OCI-LY1 (cell line): ENCODE results near the gene TMEM106C.
"Not testable (repeated sequence)": the region's sequence is repeated elsewhere in the genome, so short reads cannot be mapped to it uniquely, and the experiment has no call there.

Source experiments
- H2AFZ ChIP-seq: fragments of 200-600 bp; sonication (generic), shearing (Covaris generic); 2 replicates; pipeline ENCODE4 v1.6.0; 2014; ENCODE audit warnings: antibody characterized with exemption, mild to moderate bottlenecking, low read length
- H3F3A ChIP-seq: fragments of 200-600 bp; sonication (generic), shearing (Covaris generic); 2 replicates; pipeline ENCODE4 v1.6.0; 2014; ENCODE audit warnings: mild to moderate bottlenecking, antibody characterized with exemption, low read length, moderate library complexity; ENCODE audit not compliant: insufficient read depth
- H3K27ac ChIP-seq: fragments of 200-600 bp; sonication (generic); 2 replicates; pipeline ENCODE4 v1.5.1; 2014; ENCODE audit warnings: low read length, mixed run types, mild to moderate bottlenecking, low read depth; ENCODE audit not compliant: poor library complexity, severe bottlenecking
- H3K27me3 ChIP-seq: fragments of 200-600 bp; sonication (generic); 2 replicates; pipeline ENCODE4 v1.6.0; 2014; ENCODE audit warnings: antibody characterized with exemption, mild to moderate bottlenecking, low read length, moderate library complexity; ENCODE audit not compliant: insufficient read depth
- H3K36me3 ChIP-seq: fragments of 200-600 bp; sonication (generic); 2 replicates; pipeline ENCODE4 v1.6.1; 2014; ENCODE audit warnings: mild to moderate bottlenecking, antibody characterized with exemption, low read length, moderate library complexity, mixed read lengths; ENCODE audit not compliant: insufficient read depth
- H3K4me1 ChIP-seq: fragments of 200-600 bp; sonication (generic); 2 replicates; pipeline ENCODE4 v1.5.1; 2014; ENCODE audit warnings: mild to moderate bottlenecking, low read length, moderate library complexity; ENCODE audit not compliant: insufficient read depth, severe bottlenecking
- H3K4me2 ChIP-seq: fragments of 200-600 bp; sonication (generic), shearing (Covaris generic); 2 replicates; pipeline ENCODE4 v1.6.1; 2014; ENCODE audit warnings: low read length
- H3K4me3 ChIP-seq: fragments of 200-600 bp; sonication (generic); 2 replicates; pipeline ENCODE4 v1.5.1; 2014; ENCODE audit warnings: low read length, low read depth, mild to moderate bottlenecking, mixed read lengths; ENCODE audit not compliant: poor library complexity, severe bottlenecking
- H3K79me2 ChIP-seq: fragments of 200-600 bp; shearing (Covaris generic); 2 replicates; pipeline ENCODE4 v1.6.1; 2016; ENCODE audit warnings: mixed run types, low read length, mixed read lengths; ENCODE audit not compliant: insufficient read depth
- H3K9ac ChIP-seq: fragments of 200-600 bp; sonication (generic), shearing (Covaris generic); 2 replicates; pipeline ENCODE4 v1.6.1; 2014; ENCODE audit warnings: mild to moderate bottlenecking, low read length, mixed read lengths
- H3K9me2 ChIP-seq: fragments of 200-600 bp; sonication (generic), shearing (Covaris generic); 2 replicates; pipeline ENCODE4 v1.6.1; 2014; ENCODE audit warnings: low read depth, mild to moderate bottlenecking, low read length, mixed read lengths
- H3K9me3 ChIP-seq: fragments of 200-600 bp; shearing (Covaris generic); 2 replicates; pipeline ENCODE4 v1.6.1; 2014; ENCODE audit warnings: low read length, mixed read lengths
- H4K20me1 ChIP-seq: fragments of 200-600 bp; sonication (generic), shearing (Covaris generic); 2 replicates; pipeline ENCODE4 v1.6.0; 2016; ENCODE audit warnings: mild to moderate bottlenecking, low read length; ENCODE audit not compliant: insufficient read depth
- CTCF ChIP-seq: fragments of 200-600 bp; sonication (generic), shearing (Covaris generic); IDR thresholded peaks from 2 replicates; pipeline ENCODE4 v1.5.1; 2017; ENCODE audit warnings: mild to moderate bottlenecking, antibody characterized with exemption, low read length, moderate library complexity, mixed read lengths
- EZH2 ChIP-seq: fragments of 200-600 bp; sonication (generic), shearing (Covaris generic); IDR thresholded peaks from 2 replicates; pipeline ENCODE4 v1.8.0; 2017; ENCODE audit warnings: borderline replicate concordance, mixed run types, mild to moderate bottlenecking, antibody characterized with exemption, low read length, moderate library complexity, mixed read lengths

Gene TMEM106C

DNA sequence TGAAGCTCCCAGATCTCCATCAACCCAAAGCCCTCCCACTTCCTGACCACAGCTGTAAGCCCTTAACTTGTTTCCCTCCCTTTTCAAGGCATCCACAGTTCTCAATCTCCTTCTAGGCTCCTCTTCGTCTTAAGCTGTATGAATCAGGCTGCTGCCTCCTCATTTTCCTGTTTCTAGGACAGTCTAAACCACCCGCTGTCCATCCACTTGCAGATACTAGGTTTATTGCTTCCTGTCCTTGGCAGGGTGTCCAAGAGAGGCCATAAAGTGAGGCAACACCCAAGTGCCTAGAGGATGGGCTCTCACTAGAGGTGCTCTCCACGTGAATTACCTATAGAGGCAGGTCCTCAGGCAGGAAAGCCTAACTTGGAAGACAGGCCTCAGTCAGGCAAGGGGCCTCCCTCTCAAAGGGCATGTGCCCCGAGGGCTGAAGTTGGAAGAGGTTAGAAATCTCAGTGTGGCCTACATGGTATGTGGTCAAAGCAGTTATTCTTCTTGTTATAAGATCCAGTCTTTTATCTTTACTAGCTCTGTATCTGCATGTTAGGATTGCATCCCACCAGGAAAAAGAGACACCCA, 8.8 kb upstream of the TMEM106C start:
- no peak overlapping the region for H3K4me2 ChIP-seq
- H3K9me3 ChIP-seq = no peaks in the 10 kb centered on the region
- no peak overlapping the region for H3K27ac ChIP-seq
- H2AFZ ChIP-seq = no peak overlapping the region
- H3K9ac ChIP-seq = no peak overlapping the region
- H3F3A ChIP-seq = no peaks in the 10 kb centered on the region
- H3K4me1 ChIP-seq = no peaks in the 10 kb centered on the region
- peaks cover 4% of the 10 kb centered on the region; the same call in 1 of the 2 replicates for H3K27me3 ChIP-seq
- TF ChIP-seq EZH2 = no peak
- TF ChIP-seq CTCF = no peak
- H3K79me2 ChIP-seq = no peaks in the 10 kb centered on the region
- H3K9me2 ChIP-seq = no peaks in the 10 kb centered on the region
- no peak overlapping the region for H3K4me3 ChIP-seq
- H3K36me3 ChIP-seq = no peaks in the 10 kb centered on the region
- no peaks in the 10 kb centered on the region for H4K20me1 ChIP-seq

GRCh38 chr12:47955059-47955458, 8.3 kb upstream of the TMEM106C start:
- Histone ChIP-seq H3K4me1 (no peaks in the 10 kb centered on the region), H3K36me3 (no peaks in the 10 kb centered on the region), H3K9me2 (no peaks in the 10 kb centered on the region), H3K79me2 (no peaks in the 10 kb centered on the region), H3F3A (no peaks in the 10 kb centered on the region), H3K9me3 (no peaks in the 10 kb centered on the region), H2AFZ (no peak overlapping the region), H3K9ac (no peak overlapping the region), H3K27ac (no peak overlapping the region), H3K27me3 (peaks cover 4% of the 10 kb centered on the region; the same call in 1 of the 2 replicates), H3K4me3 (no peak overlapping the region), H4K20me1 (no peaks in the 10 kb centered on the region), H3K4me2 (no peak overlapping the region)
- no peak for TF ChIP-seq CTCF
- TF ChIP-seq EZH2 = no peak

GRCh38 chr12:47957671-47958070, 5.7 kb upstream of the TMEM106C start:
- H3K9me3 ChIP-seq, H3K9me2 ChIP-seq, H3K36me3 ChIP-seq: not testable (repeated sequence)

GRCh38 chr12:47962198-47962597, 1.2 kb upstream of the TMEM106C start:
- TF ChIP-seq EZH2 (no peak), CTCF (no peak)
- Histone ChIP-seq H3K36me3 (peaks cover 31% of the 10 kb centered on the region), H3F3A (no peaks in the 10 kb centered on the region), H3K27me3 (no peaks in the 10 kb centered on the region; the same call in 1 of the 2 replicates), H3K4me1 (peaks cover 29% of the 10 kb centered on the region), H3K4me3 (no peak overlapping the region), H3K4me2 (no peak overlapping the region), H4K20me1 (no peaks in the 10 kb centered on the region), H3K9ac (no peak overlapping the region), H3K79me2 (no peaks in the 10 kb centered on the region), H3K27ac (no peak overlapping the region), H3K9me3 (no peaks in the 10 kb centered on the region), H2AFZ (no peak overlapping the region), H3K9me2 (no peaks in the 10 kb centered on the region)

More at GRCh38 chr12:47957671-47958070, 5.7 kb upstream of the TMEM106C start:
- not testable (repeated sequence) for H3K9ac ChIP-seq, H4K20me1 ChIP-seq, H3K79me2 ChIP-seq, H3K4me2 ChIP-seq, H3K27me3 ChIP-seq, H3K4me3 ChIP-seq, H3K4me1 ChIP-seq, H3F3A ChIP-seq, H3K27ac ChIP-seq, H2AFZ ChIP-seq
